ENCODE results near the gene CREB3L4. TPM values are rescaled to one million over a fixed set of nuclear protein-coding genes. Genes with fewer than 3 reads are reported as not detected.

Gene CREB3L4
- total and polyA plus RNA-seq, 2 of the 13 experiments (the other 11 are each of a cell fraction or from before 2014, with no cell fraction given), result 9.9 to 18.7 TPM

GRCh38 chr1:153967107-153967999 is at the start of gene CREB3L4 (continued):
- TF ChIP-seq RERE (CRISPR knock-in tag; IDR thresholded peaks at IDR 0.05; ENCODE audit: low read depth) (peak; percentile 52; the same call in 1 of the 2 replicates), KLF11 (CRISPR knock-in tag; IDR thresholded peaks at IDR 0.05) (peak; percentile 72; the same call in 1 of the 2 replicates), CHCHD3 (CRISPR knock-in tag; IDR thresholded peaks at IDR 0.05) (0 out of 2 replicates have a peak, but pooled peaks have one; percentile 46), ZNF773 (CRISPR knock-in tag; IDR thresholded peaks at IDR 0.05; ENCODE audit: borderline replicate concordance) (peak; percentile 84), KAT8 (CRISPR knock-in tag; IDR thresholded peaks at IDR 0.05) (peak; percentile 24; the same call in 1 of the 2 replicates), ZNF678 (CRISPR knock-in tag; IDR thresholded peaks at IDR 0.05) (no peak), SATB2 (CRISPR knock-in tag; IDR thresholded peaks at IDR 0.05) (peak; percentile 27; the same call in 1 of the 2 replicates), TOE1 (CRISPR knock-in tag; IDR thresholded peaks at IDR 0.05) (no peak), KDM6A (CRISPR knock-in tag; IDR thresholded peaks at IDR 0.05; ENCODE audit: low read depth) (no peak), IKZF4 (CRISPR knock-in tag; IDR thresholded peaks at IDR 0.05; ENCODE audit: borderline replicate concordance, low read depth, not compliant biosample characterization) (no peak), SMC3 (IDR thresholded peaks at IDR 0.05; ENCODE audit: low read length) (no peak), SIN3A (IDR thresholded peaks at IDR 0.05; ENCODE audit: borderline replicate concordance, low read depth, low read length) (peak; percentile 70), MAF1 (CRISPR knock-in tag; IDR thresholded peaks at IDR 0.05; ENCODE audit: borderline replicate concordance) (no peak), ELF1 (CRISPR knock-in tag; IDR thresholded peaks at IDR 0.05) (peak; percentile 38; the same call in 1 of the 2 replicates), ZNF512B (CRISPR knock-in tag; IDR thresholded peaks at IDR 0.05; ENCODE audit: borderline replicate concordance) (peak; percentile 91; the same call in 1 of the 2 replicates), AFF4 (CRISPR knock-in tag; IDR thresholded peaks at IDR 0.05) (no peak)

All from HepG2 (cell line).